GM21447 (cell line): ENCODE results near the gene CST7.

Experiments used
- ATAC-seq: cut with Tn5 transposase; IDR thresholded peaks from one replicate; pipeline ENCODE4 v1.9.1; 2021; ENCODE audit not compliant: unreplicated experiment

CST7 gene

DNA sequence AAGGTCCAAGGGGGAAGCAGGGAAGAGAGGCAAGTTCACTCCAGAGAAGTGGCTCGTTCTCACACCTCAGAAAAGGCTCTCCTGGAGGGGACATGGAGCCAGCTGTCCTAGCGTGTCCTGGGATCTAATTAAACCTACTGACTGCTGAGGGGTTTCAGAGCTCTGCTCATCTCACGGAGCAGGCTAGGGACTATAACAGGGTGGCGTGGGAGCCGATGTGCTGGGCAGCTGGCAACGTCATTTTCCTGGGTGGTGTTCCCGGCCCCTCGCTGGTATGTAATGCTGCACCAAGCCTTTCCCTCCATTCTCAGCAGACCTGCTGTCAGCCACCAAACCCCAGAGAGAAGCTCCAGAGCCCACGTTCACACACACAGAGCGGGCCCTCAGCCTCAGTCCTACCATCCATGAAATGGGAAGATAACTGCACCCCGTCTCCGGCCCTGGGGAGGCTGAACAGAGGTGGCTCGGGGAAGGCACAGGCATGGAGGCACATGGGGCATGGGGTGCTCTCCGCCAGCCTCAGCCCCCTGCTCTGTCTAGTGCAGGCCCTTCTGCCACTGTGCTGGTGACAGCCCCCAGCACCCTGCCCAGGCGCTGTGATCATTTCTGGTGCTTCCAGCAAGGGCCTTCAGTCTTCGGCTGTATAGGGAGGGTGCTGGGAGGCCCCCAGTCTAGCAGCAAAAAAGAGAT lies 1.9 kb downstream of the CST7 start:
- no peak for ATAC-seq

DNA sequence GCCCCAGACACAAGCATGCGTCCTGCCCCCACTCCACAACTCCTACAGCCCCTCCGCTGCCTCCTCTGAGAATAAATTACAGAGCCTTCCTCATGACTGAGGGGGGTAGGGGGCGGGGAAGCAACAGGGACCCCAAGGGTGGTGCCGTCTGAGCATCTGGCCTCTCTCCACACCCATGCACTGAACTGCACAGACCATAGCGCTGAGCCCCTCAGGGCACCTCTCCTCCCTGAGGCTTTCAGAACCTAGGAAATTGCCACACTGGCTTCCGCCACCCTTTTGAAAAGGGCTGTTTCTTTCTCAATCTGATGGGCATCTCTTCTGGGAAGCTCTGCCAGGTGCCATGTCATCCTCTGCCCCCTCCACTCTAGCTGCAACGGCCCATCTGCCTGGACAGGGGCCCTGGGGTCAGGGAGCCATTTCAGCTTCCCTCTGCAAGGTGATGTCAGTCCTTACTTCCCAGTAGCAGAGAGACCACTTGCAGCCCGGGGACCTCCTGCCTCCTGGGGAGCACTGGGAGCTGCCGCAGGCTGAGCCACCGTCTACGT lies 2.5 kb downstream of the CST7 start:
- no peak for ATAC-seq

- ATAC-seq: no peak
Observed at GRCh38 chr20:24952376-24953208, 3.5 kb downstream of the CST7 start.

DNA sequence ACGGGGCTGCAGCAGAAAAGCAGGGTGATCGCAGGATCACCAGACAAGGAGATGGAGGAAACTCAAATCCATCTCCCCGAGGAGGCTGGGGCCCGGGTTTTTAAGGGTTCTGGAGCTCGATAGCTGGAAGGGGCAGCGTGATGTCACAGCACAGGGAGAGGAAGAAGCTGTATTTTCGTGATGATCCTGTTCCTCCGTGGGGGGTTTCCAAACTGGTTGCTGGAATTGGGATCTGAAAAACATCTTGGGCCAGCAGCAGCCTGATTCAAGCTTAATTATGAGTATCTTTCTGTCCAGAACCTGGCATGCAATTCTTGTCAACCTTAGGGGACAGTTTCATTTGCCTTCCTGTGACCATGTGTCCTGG lies 4.1 kb downstream of the CST7 start:
- ATAC-seq: no peak

DNA sequence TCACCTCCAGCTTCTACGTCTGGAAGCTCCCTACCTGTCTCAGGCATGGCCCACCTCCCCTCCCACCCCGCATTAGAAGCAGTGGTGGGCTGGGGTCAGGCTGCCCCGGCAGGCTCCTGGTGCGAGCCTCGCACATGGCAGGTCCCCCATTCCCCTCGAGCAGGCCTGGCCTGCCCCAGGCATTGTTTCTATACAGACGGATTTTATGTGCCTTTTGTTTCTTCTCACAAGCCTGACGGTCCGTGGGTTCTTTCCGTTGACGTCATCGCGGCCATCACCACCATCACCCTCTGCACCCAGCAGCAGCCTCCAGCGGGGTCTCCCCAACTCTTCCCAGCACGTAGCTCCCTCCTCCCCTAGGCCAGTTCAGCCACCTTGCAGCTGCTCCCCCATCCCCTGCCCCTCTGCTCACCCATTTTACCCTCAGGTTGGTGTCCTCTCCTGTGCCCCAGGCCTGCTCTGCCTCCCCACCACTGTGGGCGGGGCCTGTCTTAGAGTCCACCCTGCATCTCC lies 4.6 kb downstream of the CST7 start:
- no peak for ATAC-seq

DNA sequence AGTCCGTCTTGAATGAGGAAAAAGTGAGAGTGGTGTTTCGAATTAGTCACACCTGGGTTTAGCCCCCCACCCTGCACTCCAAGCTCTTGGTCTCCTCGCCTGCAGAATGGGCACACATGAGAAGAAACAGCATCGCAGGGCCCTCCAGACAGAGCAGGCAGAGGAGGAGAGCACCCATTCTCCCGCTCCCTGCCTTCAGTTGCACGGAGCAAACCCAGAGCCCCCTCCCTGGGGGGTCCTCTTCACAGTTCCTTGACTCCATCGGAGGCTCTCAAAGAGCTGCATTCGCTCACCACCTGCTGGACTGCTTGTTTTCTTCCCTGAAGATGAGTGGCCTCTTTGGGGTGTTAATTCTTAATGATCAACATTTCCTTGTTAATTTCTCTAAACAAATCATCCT lies 5.1 kb downstream of the CST7 start:
- ATAC-seq: no peak

- no peak for ATAC-seq
Observed at GRCh38 chr20:24954566-24954965, 5.5 kb downstream of the CST7 start.

- ATAC-seq: peak; percentile 90
Observed at GRCh38 chr20:24955045-24955444, 6.0 kb downstream of the CST7 start.

DNA sequence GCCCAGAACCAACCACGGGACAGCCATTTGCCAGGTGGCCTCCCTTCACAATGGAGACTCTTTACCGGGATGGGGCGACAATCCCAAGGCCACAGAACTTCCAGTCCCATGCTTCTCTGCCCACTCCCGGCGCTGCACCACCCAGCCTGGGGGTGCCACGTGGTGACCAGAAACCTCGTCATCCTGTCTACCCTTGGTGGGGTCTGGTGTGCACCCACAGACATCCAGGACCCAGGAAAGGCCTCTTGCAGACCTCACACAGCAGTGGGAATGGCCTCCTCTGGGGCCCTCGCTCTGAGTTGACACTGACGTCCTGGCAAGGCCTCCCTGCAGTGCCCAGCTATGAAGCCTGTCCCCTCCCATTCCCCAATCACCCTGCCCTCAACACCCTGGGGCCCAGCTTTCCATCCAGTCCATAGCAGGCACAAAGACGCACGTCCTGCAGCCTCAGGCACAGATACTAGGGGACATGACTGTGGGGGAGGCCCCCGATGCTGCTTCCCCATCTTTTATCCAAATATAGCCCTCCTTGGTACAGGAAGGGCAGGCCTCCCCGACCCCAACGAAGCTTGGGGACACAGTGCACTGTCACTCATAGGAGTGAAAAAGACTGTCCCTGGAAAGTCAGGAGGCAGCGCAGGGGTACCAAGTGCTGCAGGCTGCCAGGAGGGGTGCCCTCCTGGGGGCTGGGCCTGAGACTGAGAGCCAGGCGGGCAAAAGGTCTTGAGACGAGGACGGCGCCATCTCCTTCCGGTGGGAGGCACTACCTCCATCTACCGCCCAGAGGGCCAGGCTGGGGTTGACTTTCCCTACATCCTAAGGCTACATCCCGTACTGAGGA lies 7.2 kb downstream of the CST7 start:
- ATAC-seq: no peak

DNA sequence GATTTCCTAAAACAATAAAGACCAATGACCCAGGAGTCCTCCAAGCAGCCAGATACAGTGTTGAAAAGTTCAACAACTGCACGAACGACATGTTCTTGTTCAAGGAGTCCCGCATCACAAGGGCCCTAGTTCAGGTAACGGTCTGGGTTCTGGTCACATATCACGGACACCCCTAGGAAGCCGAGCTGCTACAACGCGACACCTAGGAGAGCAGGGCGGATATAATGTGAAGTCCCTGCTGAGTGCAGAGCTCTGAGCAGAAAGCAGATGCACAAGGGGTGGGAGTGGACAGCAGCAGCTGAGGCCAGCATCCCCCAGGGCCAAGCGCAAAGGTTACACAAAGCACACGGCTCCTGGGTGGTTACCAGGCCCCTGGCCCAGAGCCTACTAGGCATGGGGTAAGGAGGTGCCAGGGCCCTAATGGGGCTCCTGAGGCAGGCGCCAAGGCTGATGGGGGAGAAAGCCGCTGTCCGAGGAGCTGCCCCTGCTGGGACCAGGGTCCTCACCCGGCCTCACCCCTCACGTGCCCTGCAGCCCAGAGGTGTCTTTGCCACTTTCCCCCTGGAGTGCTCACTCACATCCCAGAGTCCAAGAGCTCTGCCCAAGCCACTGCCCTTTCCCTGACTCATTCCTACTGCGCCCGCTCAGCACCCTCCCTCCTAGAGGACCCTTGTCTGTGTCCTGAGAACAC lies 8.4 kb downstream of the CST7 start:
- no peak for ATAC-seq

DNA sequence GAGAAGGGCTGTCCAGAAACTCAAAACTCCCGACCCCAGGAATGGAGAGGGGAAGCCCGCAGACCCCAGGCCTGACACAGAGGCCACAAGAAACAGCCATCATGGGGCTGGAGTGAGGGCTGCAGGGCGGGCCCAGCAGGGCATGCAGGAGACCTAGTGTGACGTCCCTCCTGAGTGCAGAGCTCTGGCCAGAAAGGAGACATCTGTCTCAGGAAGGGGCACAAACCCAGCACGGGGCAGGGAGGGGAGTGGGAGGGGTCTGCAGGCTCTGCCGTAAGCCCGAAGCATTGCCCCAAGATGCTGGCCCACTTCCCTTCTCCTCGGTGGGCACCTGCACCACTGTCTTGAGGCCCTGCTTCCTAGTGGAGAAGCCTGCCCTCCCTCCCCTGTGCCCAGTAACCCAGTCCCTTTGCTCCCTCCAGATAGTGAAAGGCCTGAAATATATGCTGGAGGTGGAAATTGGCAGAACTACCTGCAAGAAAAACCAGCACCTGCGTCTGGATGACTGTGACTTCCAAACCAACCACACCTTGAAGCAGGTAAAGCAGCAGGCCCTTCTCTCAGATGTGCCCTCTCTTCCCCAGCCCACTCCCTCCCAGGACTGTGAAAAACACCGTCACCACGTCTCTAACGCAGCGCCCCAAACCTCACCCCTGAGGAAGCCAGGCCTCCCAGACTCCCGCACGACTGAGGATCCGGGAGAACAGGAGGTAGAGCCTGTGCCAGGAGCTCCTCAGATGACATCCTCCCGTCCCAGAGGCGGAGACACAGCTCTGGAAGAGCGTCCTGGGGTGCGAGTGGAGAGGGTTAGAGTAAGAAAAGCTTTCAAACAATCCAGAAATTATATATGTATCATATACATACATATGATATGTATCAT lies 9.7 kb downstream of the CST7 start:
- ATAC-seq: no peak

DNA sequence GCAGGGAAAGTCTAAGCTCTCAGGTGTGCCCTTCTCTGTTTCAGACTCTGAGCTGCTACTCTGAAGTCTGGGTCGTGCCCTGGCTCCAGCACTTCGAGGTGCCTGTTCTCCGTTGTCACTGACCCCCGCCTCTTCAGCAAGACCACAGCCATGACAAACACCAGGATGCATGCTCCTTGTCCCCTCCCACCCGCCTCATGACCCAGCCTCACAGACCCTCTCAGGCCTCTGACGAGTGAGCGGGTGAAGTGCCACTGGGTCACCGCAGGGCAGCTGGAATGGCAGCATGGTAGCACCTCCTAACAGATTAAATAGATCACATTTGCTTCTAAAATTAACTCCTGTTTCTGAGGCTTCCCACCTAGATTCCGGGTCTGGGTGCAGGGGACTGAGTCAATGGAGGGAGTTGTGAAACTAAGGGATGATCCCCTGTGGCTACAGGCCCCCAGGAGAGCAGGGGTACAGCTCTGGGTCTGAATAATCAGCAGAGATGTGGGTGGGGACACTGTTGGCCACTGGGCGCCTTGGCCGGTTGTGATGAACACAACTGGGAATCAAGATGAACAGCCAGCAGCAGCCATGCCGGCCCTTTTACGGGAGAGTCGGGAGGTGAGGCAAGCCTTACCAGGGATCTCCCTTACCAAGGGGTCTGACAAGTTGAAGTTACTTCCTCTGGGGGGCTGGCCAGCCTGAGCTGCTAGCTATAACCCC lies 10.7 kb downstream of the CST7 start:
- ATAC-seq: no peak

DNA sequence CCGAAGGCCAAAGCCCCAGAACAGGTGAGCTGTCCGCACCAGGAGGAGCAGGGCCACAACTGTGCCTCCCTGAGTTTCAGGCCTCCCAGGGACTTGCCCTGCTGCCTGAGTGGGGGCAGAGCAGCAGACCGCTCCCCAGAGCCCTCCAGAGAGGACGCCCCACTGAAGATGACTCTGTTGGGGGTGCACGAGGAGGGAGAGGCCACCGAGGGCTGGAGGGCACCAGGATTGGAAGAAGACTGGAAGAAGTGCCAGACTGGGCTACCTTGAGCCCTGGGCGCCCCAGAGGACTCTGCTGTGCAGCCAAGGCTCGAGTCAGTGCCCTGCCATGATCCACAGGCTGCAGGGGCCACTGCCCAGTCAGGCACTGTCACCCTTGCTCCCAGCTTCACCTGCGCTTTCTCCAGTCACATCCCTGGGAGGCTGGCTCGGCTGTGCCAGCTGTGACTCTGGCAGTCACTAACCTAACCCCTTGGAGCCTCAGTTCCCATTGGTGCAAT lies 11.3 kb downstream of the CST7 start:
- ATAC-seq: no peak

- ATAC-seq: no peak
Observed at GRCh38 chr20:24960861-24961260, 11.8 kb downstream of the CST7 start.

- ATAC-seq: no peak
Observed at GRCh38 chr20:24961384-24962181, 12.5 kb downstream of the CST7 start.

- ATAC-seq: no peak
Observed at GRCh38 chr20:24962182-24962492, 13.1 kb downstream of the CST7 start.

DNA sequence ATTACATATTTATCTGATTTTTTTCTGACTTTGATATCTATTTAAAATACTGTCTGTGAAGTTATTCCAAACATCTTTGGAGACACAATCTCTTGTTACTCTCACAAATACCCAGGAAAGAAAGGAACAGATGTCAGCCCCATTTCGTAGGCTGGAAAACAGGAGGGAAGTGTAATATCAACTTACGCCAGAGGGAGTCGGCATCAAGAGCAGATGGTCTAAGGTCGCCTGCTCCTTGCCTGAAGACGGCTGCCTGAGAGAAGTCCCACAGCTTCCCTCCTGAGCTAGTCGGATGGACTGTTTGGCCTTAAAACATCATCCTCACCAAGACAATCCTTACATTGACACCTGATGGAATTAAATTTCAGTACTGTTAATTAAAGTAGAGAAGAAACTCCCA lies 13.4 kb downstream of the CST7 start:
- ATAC-seq: no peak
